GM20000 (cell line): ENCODE data around the gene CCDC102B.

Experiments
- DNase-seq: peaks from one replicate; pipeline ENCODE4 v3.0.0; 2012; ENCODE audit warnings: low spot score
- CTCF ChIP-seq: IDR thresholded peaks from 2 replicates; pipeline ENCODE4 v1.5.1; 2012; ENCODE audit warnings: mild to moderate bottlenecking, control low read depth; ENCODE audit errors: extremely low read depth, missing control alignments

The CCDC102B gene

DNA sequence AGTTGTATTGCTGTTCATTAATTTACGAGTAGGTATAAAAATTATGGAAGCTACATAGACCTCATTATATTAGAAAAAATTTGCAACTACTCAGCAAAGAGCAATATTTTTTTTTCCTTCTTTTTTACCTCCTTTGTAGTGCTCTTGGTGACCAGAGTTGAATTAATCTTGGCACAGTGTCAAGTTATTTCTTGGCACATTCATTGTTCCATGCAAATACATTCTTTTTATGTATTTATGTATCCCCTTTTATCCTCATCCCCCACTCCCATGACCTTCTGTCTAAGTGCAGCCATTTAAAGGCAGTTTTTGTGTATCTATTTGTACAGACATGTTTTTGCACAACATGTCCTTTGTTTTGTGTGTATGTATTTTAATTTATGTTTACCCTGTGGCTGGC lies 224.5 kb downstream of the CCDC102B start:
- TF ChIP-seq CTCF: no peak
- no peak for DNase-seq

GRCh38 chr18:69031571-69031970 lies 233.7 kb downstream of the CCDC102B start:
- no peak for DNase-seq
- no peak for TF ChIP-seq CTCF

DNA sequence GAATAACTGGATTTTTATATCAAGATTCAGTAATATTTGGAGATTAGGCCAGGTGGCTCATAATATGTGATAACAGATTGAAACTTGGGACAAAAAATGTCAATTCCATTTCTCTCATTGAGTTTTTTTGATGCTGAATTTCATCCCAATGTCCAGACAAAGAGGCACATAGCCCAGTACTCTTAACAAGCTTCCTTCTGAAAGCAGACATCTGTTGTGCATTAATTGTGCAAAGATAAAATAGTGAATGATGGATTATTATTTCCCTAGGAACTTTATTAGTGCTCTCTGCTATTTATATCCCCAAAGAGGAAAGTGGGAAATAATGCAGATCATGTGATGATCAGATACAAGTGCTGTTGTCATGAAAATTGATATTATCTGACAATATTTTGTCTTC lies 234.1 kb downstream of the CCDC102B start:
- DNase-seq: no peak
- TF ChIP-seq CTCF: no peak

- DNase-seq: no peak
Observed at GRCh38 chr18:69035756-69036155, 237.9 kb downstream of the CCDC102B start.

GRCh38 chr18:69044215-69044614 lies 246.3 kb downstream of the CCDC102B start:
- no peak for TF ChIP-seq CTCF
- no peak for DNase-seq

More at GRCh38 chr18:69035756-69036155, 237.9 kb downstream of the CCDC102B start:
- TF ChIP-seq CTCF: no peak

DNA sequence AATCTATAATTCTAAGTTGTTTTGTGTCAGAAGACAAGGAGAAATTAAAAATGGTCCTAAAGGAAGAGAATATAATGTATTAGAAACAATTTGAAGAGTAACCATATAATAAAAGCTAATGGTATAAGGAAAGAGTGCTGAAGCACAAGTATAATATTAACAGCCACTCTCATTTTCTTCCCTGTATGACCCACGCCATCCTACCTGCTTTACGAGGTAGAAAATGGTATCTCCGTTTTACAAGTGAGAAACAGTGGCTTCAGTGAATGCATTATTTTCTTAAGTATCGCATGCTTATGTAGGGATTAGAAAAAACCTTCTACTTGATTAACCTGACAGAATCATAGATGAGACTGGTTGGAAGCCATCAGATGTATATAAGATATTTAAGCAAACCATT lies 266.2 kb downstream of the CCDC102B start:
- TF ChIP-seq CTCF: no peak
- DNase-seq: no peak

GRCh38 chr18:69067048-69067447 lies 269.2 kb downstream of the CCDC102B start:
- TF ChIP-seq CTCF: no peak
- no peak for DNase-seq
